ENCODE data around the gene CFAP58.

The CFAP58 gene

DNA sequence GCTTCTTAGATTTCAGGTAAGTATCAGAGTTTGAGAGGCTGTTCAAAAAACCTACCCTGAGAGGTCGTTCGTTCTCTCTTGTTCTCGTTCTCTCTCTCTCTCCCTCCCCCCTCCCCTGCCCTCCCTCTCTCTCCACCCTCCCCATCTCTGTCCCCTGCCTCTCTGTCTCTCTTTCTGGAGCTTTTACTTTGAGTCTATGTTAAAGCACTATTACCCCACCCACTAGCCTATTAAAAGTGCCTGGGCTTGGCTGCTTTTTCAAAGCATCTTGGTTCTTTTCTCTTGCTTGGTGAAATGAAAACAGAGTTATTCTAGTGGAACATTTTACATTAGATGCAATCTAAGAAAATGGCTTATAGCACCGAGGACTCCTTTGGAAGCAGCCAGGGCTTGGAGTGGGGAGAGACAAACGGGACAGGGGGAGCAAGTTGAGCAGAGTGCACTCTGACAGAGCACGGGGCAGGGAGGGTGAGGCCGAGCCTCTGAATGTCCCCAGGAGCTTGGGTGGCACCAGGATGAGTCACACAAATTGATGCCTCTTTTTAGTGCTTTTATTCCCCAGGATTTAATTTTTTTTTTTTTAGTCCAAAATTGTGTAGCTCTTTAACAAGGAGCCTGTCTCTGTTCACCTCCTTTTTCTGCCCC lies 134.3 kb downstream of the CFAP58 start:
- DNase-seq: no peak

DNA sequence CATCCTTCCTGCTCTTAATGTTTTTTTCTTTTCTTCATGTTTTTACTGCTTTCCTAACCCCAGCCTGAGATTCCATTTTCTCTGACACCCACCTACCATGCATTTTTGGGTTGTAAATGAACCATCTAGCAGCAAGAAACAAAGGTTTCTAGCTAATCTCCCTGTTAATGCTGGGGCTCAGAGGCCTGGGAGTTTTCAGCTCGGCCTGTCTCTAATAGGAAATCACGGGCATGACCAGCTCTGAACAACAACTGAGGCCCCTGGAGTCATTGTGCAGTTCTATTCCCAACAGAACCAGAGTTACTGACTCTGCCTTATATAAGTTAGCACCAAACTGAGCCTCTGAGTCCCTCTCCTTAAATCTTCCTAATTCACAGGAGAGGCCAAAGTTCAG lies 134.8 kb downstream of the CFAP58 start:
- DNase-seq: no peak

DNA sequence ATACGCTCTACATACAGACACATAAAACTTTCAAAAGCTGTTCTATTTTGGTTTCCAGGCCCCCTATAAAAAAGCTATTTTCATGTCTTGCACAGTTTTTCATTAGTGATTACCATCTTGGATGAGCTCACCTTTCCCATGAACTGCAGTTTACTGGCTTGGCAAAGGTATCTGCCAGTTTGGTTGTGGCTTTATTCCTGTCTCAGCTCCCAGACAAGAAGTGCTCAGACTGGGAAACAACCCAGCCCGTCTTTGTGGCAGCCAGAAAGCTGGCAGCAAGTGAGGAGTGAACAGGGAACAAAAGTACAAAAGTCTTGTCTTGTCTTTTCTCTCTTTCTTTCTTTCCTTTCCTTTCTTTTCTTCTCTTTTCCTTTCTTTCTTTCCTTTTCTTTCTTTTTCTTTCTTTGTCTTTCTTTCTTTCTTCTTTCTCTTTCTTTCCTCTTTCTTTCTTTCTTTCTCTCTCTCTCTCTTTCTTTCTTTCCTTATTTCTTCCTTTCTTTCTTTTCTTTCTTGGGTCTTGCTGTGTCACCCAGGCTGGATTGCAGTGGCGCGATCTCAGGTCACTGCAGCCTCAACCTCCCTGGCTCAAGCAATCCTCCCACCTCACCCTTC lies 138.8 kb downstream of the CFAP58 start:
- no peak for DNase-seq

DNA sequence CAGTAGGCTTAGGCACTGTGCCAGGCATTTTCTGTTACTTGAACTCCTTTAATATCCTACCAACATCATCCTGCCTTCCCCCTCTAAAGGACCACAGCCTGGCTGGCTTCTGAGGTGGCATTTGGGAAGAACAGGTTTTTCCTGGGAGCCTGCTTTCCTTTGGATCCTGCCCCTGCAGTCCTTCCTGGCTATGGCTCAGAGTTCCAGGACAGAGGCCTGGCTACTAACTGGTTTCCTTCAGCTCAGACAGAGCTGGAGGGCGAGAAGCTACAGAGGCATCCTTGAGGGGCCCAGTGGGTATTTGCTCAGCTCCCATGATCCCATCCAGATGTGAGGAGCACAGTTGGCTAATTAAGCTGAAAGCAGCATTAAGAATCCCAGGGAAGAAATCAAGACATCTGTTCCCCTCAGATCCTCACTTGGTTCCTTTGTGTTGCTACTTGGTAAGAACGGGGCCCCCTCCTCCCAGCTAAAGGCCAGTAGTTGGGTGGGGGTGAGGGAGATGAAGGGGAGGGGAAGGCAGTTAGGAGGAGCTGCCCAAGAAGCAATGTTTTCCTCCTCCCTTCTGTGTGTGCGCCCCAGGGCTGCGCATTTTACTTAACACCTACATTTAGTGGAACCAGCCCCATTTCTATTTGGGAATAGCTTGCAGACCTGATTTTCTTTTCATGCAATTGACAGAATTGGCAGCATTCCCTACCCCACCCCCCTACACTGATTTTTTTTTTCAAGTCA lies 144.9 kb downstream of the CFAP58 start:
- DNase-seq: no peak

DNA sequence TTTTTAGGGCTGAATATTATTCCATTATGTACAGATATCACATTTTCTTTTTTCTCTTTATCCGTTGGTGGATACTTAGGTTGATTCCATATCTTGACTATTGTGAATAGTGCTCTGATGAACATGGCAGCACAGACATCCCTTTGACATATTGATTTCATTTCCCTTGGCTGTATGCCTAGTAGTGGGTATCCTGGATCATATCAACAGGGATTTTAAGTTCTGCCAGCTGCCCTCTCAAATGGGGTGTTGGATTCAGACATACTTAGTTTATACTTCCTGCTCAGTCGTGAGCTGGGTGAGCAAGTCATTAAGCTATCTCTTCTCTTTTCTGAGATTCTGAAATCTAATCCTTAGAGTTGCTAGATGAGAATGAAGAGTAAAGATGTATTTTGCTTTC lies 147.8 kb downstream of the CFAP58 start:
- DNase-seq: no peak

DNA sequence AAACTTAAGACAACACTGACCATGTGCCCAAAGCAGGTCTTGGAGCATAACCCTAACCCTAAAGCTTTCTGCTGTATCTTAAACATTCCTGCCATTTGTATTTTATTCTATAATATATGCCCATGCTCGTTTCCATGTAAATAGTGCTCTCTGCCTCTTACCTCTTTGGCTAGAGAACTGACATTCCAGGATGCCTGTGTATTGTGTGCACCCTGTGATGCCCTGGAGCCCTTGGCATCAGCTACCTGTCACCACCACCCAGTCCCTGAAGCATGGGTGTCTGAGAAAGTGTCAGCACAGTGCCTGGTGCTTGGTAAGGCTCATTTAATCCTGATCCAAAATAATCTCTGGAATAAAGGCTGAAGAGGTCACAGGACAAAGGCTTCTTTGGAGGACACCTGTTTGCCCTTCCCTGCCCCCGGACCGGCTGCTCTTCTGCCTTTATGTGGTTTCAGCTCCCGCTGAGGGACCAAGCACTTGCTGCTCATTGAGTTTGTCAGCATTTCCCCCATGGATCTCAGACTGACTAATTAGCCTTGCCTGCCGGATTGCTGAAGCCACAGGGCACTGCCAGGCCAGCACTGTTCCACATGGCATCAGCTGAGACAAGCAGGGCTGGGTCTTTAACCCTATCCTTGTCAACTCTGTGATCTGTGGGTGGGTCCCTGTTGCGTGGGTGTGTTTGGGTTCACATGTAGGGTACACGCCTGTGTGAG lies 148.4 kb downstream of the CFAP58 start:
- DNase-seq: no peak

DNA sequence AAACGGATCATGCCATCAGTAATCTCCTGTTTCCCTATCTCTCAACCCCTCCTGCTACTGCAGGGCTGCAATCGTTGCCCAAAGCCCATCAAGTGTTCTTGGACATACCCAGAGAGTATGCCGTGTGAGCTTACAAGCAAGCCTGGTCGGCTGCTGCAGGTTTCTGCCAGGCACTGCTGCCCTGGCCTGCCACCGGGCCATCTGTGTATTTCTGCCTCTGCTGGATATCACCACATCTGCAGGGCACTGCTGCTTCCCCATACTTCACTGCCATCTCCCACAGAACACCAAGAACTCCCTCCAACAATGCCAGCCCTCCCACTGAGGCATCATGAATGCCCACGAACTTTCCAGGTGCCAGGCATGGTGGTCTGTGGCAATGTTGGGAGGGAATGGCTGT lies 149.3 kb downstream of the CFAP58 start:
- no peak for DNase-seq

Data from SHP77 (cell line).